ENCODE data around the gene ZNF750. TPM values are rescaled to one million over a fixed set of nuclear protein-coding genes. Genes with fewer than 3 reads are reported as not detected.

ZNF750 gene
- total and polyA plus RNA-seq, 2 experiments from 2014 or later: 0.13 to 0.17 TPM

- no peak for TF ChIP-seq ZNF462 (CRISPR knock-in tag; IDR thresholded peaks at IDR 0.05)
- no peak for TF ChIP-seq ZNF114 (CRISPR knock-in tag; IDR thresholded peaks at IDR 0.05)
- TF ChIP-seq CREB1 (CRISPR knock-in tag; IDR thresholded peaks at IDR 0.05; ENCODE audit: low read depth): no peak
- no peak for TF ChIP-seq CTCF (conservative IDR thresholded peaks at IDR 0.05; ENCODE audit: low read depth in 2 of 2)
- no peak for TF ChIP-seq EZH2 (IDR thresholded peaks at IDR 0.05; ENCODE audit: low read depth, unreplicated experiment)
Measured at GRCh38 chr17:82840431-82840831, 609 bp upstream of the ZNF750 start (continued).

- 0 out of 2 replicates have a peak, but pooled peaks cover 6% of the 10 kb centered on the region for H3F3A ChIP-seq (replicated peaks; ENCODE audit: low read depth)
- Mint-ChIP-seq H3K27me3 (ENCODE audit: insufficient read depth, low read depth, poor library complexity) (peaks cover 10% of the 10 kb centered on the region), H3K9me3 (no peaks in the 10 kb centered on the region; the same call in 2 of the 3 replicates), H3K27ac (no peak overlapping the region), H3K36me3 (ENCODE audit: low read depth) (peaks cover 5% of the 10 kb centered on the region; the same call in 2 of the 3 replicates), H3K4me1 (peaks cover 51% of the 10 kb centered on the region), H3K4me3 (no peak overlapping the region)
- no peaks in the 10 kb centered on the region for H3K9me2 ChIP-seq (ENCODE audit: insufficient read depth)
- no peak for ATAC-seq
- peaks cover 12% of the 10 kb centered on the region for H3K79me2 ChIP-seq (replicated peaks; ENCODE audit: insufficient read depth)
- no peak overlapping the region for H3K27ac ChIP-seq (ENCODE audit: low read depth)
- no peaks in the 10 kb centered on the region for H3K36me3 ChIP-seq (ENCODE audit: insufficient read depth)
- no peak overlapping the region for H3K4me2 ChIP-seq
- no peak for DNase-seq (ENCODE audit: low spot score)
- no peak overlapping the region for H2AFZ ChIP-seq
- TF ChIP-seq CTCF (conservative IDR thresholded peaks at IDR 0.05; ENCODE audit: low read depth in 2 of 2) (no peak), STAT1 (IDR thresholded peaks at IDR 0.05; ENCODE audit: unreplicated experiment) (no peak), EZH2phosphoT487 (IDR thresholded peaks at IDR 0.05; ENCODE audit: unreplicated experiment) (no peak), EZH2 (IDR thresholded peaks at IDR 0.05; ENCODE audit: low read depth, unreplicated experiment) (no peak), ETS1 (IDR thresholded peaks at IDR 0.05) (no peak)
- H3K4me1 ChIP-seq (ENCODE audit: insufficient read depth): peaks cover 17% of the 10 kb centered on the region
- H3K27me3 ChIP-seq (ENCODE audit: insufficient read depth): no peaks in the 10 kb centered on the region
- no peak overlapping the region for H3K4me3 ChIP-seq
- H4K20me1 ChIP-seq (replicated peaks; ENCODE audit: insufficient read depth): peaks cover 5% of the 10 kb centered on the region
Measured at GRCh38 chr17:82838386-82839063, 1.3 kb downstream of the ZNF750 start.

All from GM23338 (cell line).